MM.1S (cell line): Measurements from ENCODE around the gene ARHGAP32.
"Not testable (repeated sequence)": the region's sequence is repeated elsewhere in the genome, so short reads cannot be mapped to it uniquely, and the experiment has no call there.

Experiments used
- DNase-seq: peaks from one replicate; pipeline ENCODE4 v3.0.0-alpha.2; 2015
- H2AFZ ChIP-seq: fragments of 300-600 bp; sonication (generic); 2 replicates; pipeline ENCODE4 v1.6.0; 2016; ENCODE audit warnings: antibody characterized with exemption, low read length
- H3F3A ChIP-seq: fragments of 300-600 bp; sonication (generic); 2 replicates; pipeline ENCODE4 v1.6.1; 2016; ENCODE audit warnings: mild to moderate bottlenecking, antibody characterized with exemption, low read length, moderate library complexity, mixed read lengths; ENCODE audit not compliant: insufficient read depth
- H3K27ac ChIP-seq: fragments of 300-600 bp; sonication (generic); 2 replicates; pipeline ENCODE4 v1.5.1; 2016; ENCODE audit warnings: mild to moderate bottlenecking, low read length
- H3K27me3 ChIP-seq: fragments of 300-600 bp; sonication (generic); replicated peaks from 2 replicates; pipeline ENCODE4 v1.6.0; 2016; ENCODE audit warnings: low read length; ENCODE audit not compliant: insufficient read depth
- H3K36me3 ChIP-seq: fragments of 300-600 bp; sonication (generic); replicated peaks from 2 replicates; pipeline ENCODE4 v1.6.1; 2016; ENCODE audit warnings: mild to moderate bottlenecking, low read length, mixed read lengths; ENCODE audit not compliant: insufficient read depth
- H3K4me1 ChIP-seq: fragments of 300-600 bp; sonication (generic); 2 replicates; pipeline ENCODE4 v1.6.1; 2016; ENCODE audit warnings: low read length, mixed read lengths
- H3K4me2 ChIP-seq: fragments of 300-600 bp; sonication (generic); 2 replicates; pipeline ENCODE4 v1.6.0; 2016; ENCODE audit warnings: low read depth, low read length
- H3K4me3 ChIP-seq: fragments of 300-600 bp; sonication (generic); 2 replicates; pipeline ENCODE4 v1.5.1; 2016; ENCODE audit warnings: low read length, mixed read lengths
- H3K79me2 ChIP-seq: fragments of 300-600 bp; sonication (generic); 2 replicates; pipeline ENCODE4 v1.6.1; 2016; ENCODE audit warnings: mixed run types, low read length, mixed read lengths
- H3K9ac ChIP-seq: fragments of 300-600 bp; sonication (generic); 2 replicates; pipeline ENCODE4 v1.6.1; 2016; ENCODE audit warnings: low read length, mixed read lengths
- H3K9me2 ChIP-seq: fragments of 300-600 bp; sonication (generic); replicated peaks from 2 replicates; pipeline ENCODE4 v1.6.1; 2016; ENCODE audit warnings: mild to moderate bottlenecking, low read length, mixed read lengths; ENCODE audit not compliant: insufficient read depth
- H3K9me3 ChIP-seq: fragments of 300-600 bp; sonication (generic); replicated peaks from 2 replicates; pipeline ENCODE4 v1.6.1; 2016; ENCODE audit warnings: mild to moderate bottlenecking, low read length, mixed read lengths; ENCODE audit not compliant: insufficient read depth
- H4K20me1 ChIP-seq: fragments of 300-600 bp; sonication (generic); 2 replicates; pipeline ENCODE4 v1.6.1; 2016; ENCODE audit warnings: mild to moderate bottlenecking, low read length, moderate library complexity, mixed read lengths; ENCODE audit not compliant: insufficient read depth
- CTCF ChIP-seq: fragments of 300-600 bp; sonication (generic); IDR thresholded peaks from 2 replicates; pipeline ENCODE4 v1.5.1; 2016; ENCODE audit warnings: antibody characterized with exemption, low read length, mixed read lengths
- EZH2 ChIP-seq: fragments of 300-600 bp; sonication (generic); optimal IDR thresholded peaks from 2 replicates; pipeline ENCODE3; 2017; ENCODE audit warnings: low read depth, mild to moderate bottlenecking, antibody characterized with exemption, low read length, mixed read lengths
- EZH2phosphoT487 ChIP-seq: fragments of 300-600 bp; sonication (generic); IDR thresholded peaks from 2 replicates; pipeline ENCODE4 v1.6.1; 2018; ENCODE audit warnings: antibody characterized with exemption, low read length

ARHGAP32 gene

GRCh38 chr11:128924104-128924503 is 268.0 kb downstream of the ARHGAP32 start:
- no peak for DNase-seq
- Histone ChIP-seq H4K20me1 (no peaks in the 10 kb centered on the region), H3K36me3 (no peaks in the 10 kb centered on the region), H3K4me1 (peaks cover 16% of the 10 kb centered on the region), H3K9me3 (no peaks in the 10 kb centered on the region), H3K4me3 (no peak overlapping the region), H3K79me2 (no peaks in the 10 kb centered on the region), H3K4me2 (no peak overlapping the region), H3K9me2 (no peaks in the 10 kb centered on the region), H3F3A (peaks cover 4% of the 10 kb centered on the region), H3K27me3 (no peaks in the 10 kb centered on the region), H3K9ac (no peak overlapping the region), H3K27ac (no peak overlapping the region), H2AFZ (no peak overlapping the region)
- TF ChIP-seq EZH2phosphoT487, result no peak
- TF ChIP-seq CTCF, result no peak
- no peak for TF ChIP-seq EZH2

DNA sequence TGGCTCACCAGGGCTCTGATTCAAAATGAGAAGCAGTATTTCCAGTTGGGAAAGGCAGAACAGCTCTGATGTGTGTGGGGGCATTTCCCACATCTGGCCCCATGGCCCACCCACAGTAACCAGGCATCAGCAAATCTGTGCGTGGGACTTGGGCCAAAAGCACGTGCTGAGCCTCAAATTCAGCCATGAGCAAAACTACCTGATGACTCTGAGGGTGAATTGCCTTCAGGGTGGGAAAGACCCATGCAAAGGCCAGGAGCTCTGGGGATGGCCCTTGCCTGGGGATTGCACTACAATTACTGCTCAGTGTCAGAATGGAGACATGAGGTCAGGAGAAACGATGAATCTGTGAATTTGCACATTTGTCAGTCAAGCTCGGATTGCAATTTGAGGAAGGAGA is 270.3 kb downstream of the ARHGAP32 start:
- H3K9ac ChIP-seq, result no peak overlapping the region
- no peaks in the 10 kb centered on the region for H3K9me2 ChIP-seq
- H3K4me2 ChIP-seq, result no peak overlapping the region
- no peaks in the 10 kb centered on the region for H3K27me3 ChIP-seq
- H4K20me1 ChIP-seq, result no peaks in the 10 kb centered on the region
- no peak for TF ChIP-seq EZH2
- TF ChIP-seq CTCF, result no peak
- TF ChIP-seq EZH2phosphoT487, result no peak
- H3F3A ChIP-seq, result no peaks in the 10 kb centered on the region
- no peak overlapping the region for H2AFZ ChIP-seq
- H3K27ac ChIP-seq, result no peak overlapping the region
- no peak for DNase-seq
- no peaks in the 10 kb centered on the region for H3K79me2 ChIP-seq
- no peaks in the 10 kb centered on the region for H3K9me3 ChIP-seq
- H3K36me3 ChIP-seq, result no peaks in the 10 kb centered on the region
- H3K4me1 ChIP-seq, result peaks cover 7% of the 10 kb centered on the region; the same call in 1 of the 2 replicates
- no peak overlapping the region for H3K4me3 ChIP-seq

DNA sequence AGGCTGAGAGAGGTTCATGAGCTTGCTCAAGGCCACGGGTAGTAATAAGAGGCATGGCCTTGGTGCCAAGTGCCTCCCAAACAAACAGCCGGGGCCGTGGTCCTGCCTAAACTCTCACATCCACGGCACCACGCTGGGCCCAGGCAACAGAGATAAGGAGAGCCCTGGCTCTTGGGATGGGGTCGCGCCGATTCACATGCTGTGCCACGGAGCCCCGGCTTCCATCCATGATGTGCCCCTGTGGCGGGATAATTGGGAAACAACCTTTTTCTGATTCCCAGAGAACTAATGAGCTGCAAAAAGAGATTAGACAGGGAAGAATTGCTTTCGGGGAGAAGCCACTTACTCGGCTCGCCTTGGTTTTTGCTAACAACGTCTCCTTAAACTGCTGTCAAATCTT is 271.5 kb downstream of the ARHGAP32 start:
- Histone ChIP-seq H3K9me3 (no peaks in the 10 kb centered on the region), H3K36me3 (no peaks in the 10 kb centered on the region), H2AFZ (no peak overlapping the region), H3K4me2 (no peak overlapping the region), H3K27me3 (no peaks in the 10 kb centered on the region), H3K9ac (no peak overlapping the region), H3K27ac (no peak overlapping the region), H3K4me1 (peaks cover 7% of the 10 kb centered on the region; the same call in 1 of the 2 replicates), H3K4me3 (no peak overlapping the region), H4K20me1 (no peaks in the 10 kb centered on the region), H3K79me2 (no peaks in the 10 kb centered on the region), H3K9me2 (no peaks in the 10 kb centered on the region), H3F3A (no peaks in the 10 kb centered on the region)
- TF ChIP-seq EZH2, result no peak
- no peak for TF ChIP-seq EZH2phosphoT487
- TF ChIP-seq CTCF, result no peak
- DNase-seq, result no peak

GRCh38 chr11:128919635-128920034 is 272.5 kb downstream of the ARHGAP32 start:
- DNase-seq, H3K4me3 ChIP-seq, H3K27ac ChIP-seq, H3K9me2 ChIP-seq, H3K4me2 ChIP-seq, H3K79me2 ChIP-seq, H2AFZ ChIP-seq, H3K9me3 ChIP-seq, H4K20me1 ChIP-seq, H3K9ac ChIP-seq, H3K27me3 ChIP-seq, H3K4me1 ChIP-seq, H3K36me3 ChIP-seq, H3F3A ChIP-seq: not testable (repeated sequence)
